Measurements from ENCODE around the gene GZF1.

Gene GZF1

DNA sequence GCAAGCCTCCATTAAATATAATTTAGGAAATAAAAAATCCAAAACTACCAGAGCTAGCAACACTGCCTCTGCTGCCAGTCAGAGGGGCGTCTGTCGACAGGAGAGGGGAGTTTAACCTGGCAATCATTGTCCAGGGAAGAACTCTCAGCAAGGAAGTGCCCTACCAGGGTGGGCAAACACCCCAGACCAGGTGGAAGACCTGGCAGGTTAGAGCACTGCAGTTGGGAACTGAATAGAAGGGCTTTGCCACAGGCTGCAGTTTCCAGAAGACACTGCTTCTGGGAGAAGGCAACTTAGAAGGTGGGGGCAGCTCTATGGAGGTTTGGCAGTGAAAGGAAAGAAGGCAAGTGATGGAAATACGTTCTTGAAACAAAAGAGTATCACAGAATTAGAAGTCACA is 47.8 kb downstream of the GZF1 start:
- no peaks in the 10 kb centered on the region for H3K9me2 ChIP-seq (replicated peaks; ENCODE audit: insufficient read depth, low read length)
- H3K9me3 ChIP-seq (ENCODE audit: insufficient read depth, low read length) = no peaks in the 10 kb centered on the region
- no peak overlapping the region for H3K4me3 ChIP-seq (ENCODE audit: insufficient read depth, low read length, poor library complexity, severe bottlenecking)
- H3F3A ChIP-seq (ENCODE audit: insufficient read depth) = no peaks in the 10 kb centered on the region
- H2AFZ ChIP-seq (ENCODE audit: low read depth, low read length, severe bottlenecking) = no peak overlapping the region
- H3K4me2 ChIP-seq (ENCODE audit: low read depth, low read length, poor library complexity, severe bottlenecking) = no peak overlapping the region
- H4K20me1 ChIP-seq (ENCODE audit: low read depth, low read length) = peaks cover 13% of the 10 kb centered on the region; the same call in 1 of the 2 replicates
- no peaks in the 10 kb centered on the region for H3K36me3 ChIP-seq (ENCODE audit: low read length)
- H3K9ac ChIP-seq (ENCODE audit: low read length) = no peak overlapping the region
- peaks cover 96% of the 10 kb centered on the region for H3K79me2 ChIP-seq (ENCODE audit: insufficient read depth, low read length)
- TF ChIP-seq EZH2phosphoT487 (conservative IDR thresholded peaks at IDR 0.05; ENCODE audit: low read length) = no peak
- TF ChIP-seq, protein P1, sequence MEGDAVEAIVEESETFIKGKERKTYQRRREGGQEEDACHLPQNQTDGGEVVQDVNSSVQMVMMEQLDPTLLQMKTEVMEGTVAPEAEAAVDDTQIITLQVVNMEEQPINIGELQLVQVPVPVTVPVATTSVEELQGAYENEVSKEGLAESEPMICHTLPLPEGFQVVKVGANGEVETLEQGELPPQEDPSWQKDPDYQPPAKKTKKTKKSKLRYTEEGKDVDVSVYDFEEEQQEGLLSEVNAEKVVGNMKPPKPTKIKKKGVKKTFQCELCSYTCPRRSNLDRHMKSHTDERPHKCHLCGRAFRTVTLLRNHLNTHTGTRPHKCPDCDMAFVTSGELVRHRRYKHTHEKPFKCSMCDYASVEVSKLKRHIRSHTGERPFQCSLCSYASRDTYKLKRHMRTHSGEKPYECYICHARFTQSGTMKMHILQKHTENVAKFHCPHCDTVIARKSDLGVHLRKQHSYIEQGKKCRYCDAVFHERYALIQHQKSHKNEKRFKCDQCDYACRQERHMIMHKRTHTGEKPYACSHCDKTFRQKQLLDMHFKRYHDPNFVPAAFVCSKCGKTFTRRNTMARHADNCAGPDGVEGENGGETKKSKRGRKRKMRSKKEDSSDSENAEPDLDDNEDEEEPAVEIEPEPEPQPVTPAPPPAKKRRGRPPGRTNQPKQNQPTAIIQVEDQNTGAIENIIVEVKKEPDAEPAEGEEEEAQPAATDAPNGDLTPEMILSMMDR (IDR thresholded peaks at IDR 0.05; ENCODE audit: insufficient read depth, low read length, poor library complexity, severe bottlenecking) = no peak
- H3K27me3 ChIP-seq (ENCODE audit: low read length) = no peaks in the 10 kb centered on the region
- H3K27ac ChIP-seq (ENCODE audit: low read depth, low read length) = no peak overlapping the region

DNA sequence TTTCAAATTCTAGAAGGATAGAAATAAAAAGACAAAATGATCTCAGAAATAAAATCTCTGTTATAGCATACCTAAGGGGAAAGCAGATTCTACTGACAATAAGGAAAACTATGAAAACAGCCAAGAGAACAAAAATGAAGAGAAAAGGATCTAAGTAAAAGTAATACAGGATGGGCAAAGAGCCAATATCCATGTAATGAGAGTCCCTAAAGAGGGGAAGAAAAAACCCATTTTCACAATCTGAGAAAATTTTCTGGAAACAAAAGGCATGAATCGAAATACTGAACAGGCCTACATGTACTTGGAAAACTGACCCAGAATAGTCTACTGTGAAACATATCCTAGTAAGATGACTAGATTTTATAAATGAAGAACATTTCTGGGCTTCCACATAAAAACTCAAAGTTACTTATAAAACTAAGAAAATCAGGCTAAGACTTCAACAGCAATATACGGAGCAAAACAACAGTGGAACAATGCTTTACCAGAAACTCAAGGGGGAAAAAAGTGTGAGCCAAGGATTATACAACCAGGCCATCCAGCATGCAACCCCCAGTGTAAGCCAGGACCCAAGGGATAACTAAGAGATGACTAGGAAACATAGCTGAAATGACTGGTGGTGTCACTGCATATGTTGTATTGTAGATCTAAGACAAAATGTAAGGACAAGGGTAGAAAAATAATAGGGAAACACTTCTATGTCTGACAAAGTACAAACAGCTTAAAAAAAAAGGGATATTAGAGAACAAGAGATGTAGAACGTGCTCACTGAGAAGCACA is 49.1 kb downstream of the GZF1 start:
- Histone ChIP-seq H3K4me2 (ENCODE audit: low read depth, low read length, poor library complexity, severe bottlenecking) (no peak overlapping the region), H3K4me3 (ENCODE audit: insufficient read depth, low read length, poor library complexity, severe bottlenecking) (no peak overlapping the region), H3K9ac (ENCODE audit: low read length) (no peak overlapping the region), H3K9me3 (ENCODE audit: insufficient read depth, low read length) (no peaks in the 10 kb centered on the region), H3F3A (ENCODE audit: insufficient read depth) (no peaks in the 10 kb centered on the region), H4K20me1 (ENCODE audit: low read depth, low read length) (peaks cover 13% of the 10 kb centered on the region; the same call in 1 of the 2 replicates), H3K79me2 (ENCODE audit: insufficient read depth, low read length) (peaks cover 95% of the 10 kb centered on the region), H2AFZ (ENCODE audit: low read depth, low read length, severe bottlenecking) (no peak overlapping the region), H3K36me3 (ENCODE audit: low read length) (no peaks in the 10 kb centered on the region), H3K9me2 (replicated peaks; ENCODE audit: insufficient read depth, low read length) (no peaks in the 10 kb centered on the region), H3K27ac (ENCODE audit: low read depth, low read length) (no peak overlapping the region), H3K27me3 (ENCODE audit: low read length) (no peaks in the 10 kb centered on the region)
- TF ChIP-seq, protein P1 (IDR thresholded peaks at IDR 0.05; ENCODE audit: insufficient read depth, low read length, poor library complexity, severe bottlenecking) = no peak
- TF ChIP-seq EZH2phosphoT487 (conservative IDR thresholded peaks at IDR 0.05; ENCODE audit: low read length) = no peak

DNA sequence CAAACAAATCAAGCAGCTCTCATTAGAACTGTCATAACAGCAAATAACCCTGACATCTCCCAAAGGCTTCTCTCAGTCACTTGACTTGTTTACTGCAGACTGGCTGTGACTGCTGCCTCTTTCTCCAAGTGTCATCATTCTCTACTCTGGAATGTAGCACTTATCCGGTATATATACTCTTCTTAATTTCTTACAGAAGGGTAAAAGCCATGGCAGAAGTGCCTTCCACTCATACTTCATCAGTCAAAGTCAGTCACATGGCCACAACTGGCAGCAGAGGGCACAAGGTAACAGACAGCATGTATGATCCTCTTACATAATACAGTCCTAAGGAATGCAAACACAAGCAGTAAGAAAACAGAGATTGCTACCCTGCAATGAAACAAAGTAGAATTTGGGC is 50.0 kb downstream of the GZF1 start:
- Histone ChIP-seq H3K27me3 (ENCODE audit: low read length) (no peaks in the 10 kb centered on the region), H3K79me2 (ENCODE audit: insufficient read depth, low read length) (peaks cover 91% of the 10 kb centered on the region), H3K4me3 (ENCODE audit: insufficient read depth, low read length, poor library complexity, severe bottlenecking) (no peak overlapping the region), H2AFZ (ENCODE audit: low read depth, low read length, severe bottlenecking) (no peak overlapping the region), H3K4me2 (ENCODE audit: low read depth, low read length, poor library complexity, severe bottlenecking) (no peak overlapping the region), H3K9me2 (replicated peaks; ENCODE audit: insufficient read depth, low read length) (no peaks in the 10 kb centered on the region), H3K36me3 (ENCODE audit: low read length) (no peaks in the 10 kb centered on the region), H3K27ac (ENCODE audit: low read depth, low read length) (no peak overlapping the region), H4K20me1 (ENCODE audit: low read depth, low read length) (peaks cover 13% of the 10 kb centered on the region; the same call in 1 of the 2 replicates), H3K9ac (ENCODE audit: low read length) (no peak overlapping the region), H3K9me3 (ENCODE audit: insufficient read depth, low read length) (no peaks in the 10 kb centered on the region), H3F3A (ENCODE audit: insufficient read depth) (no peaks in the 10 kb centered on the region)
- TF ChIP-seq, protein P1 (IDR thresholded peaks at IDR 0.05; ENCODE audit: insufficient read depth, low read length, poor library complexity, severe bottlenecking) = no peak
- TF ChIP-seq EZH2phosphoT487 (conservative IDR thresholded peaks at IDR 0.05; ENCODE audit: low read length) = no peak
